ENCODE measurements around the gene CDCP2. TPM values are rescaled to one million over a fixed set of nuclear protein-coding genes. Genes with fewer than 3 reads are reported as not detected.

The CDCP2 gene
- not detected in 2 replicates for total RNA-seq

DNA sequence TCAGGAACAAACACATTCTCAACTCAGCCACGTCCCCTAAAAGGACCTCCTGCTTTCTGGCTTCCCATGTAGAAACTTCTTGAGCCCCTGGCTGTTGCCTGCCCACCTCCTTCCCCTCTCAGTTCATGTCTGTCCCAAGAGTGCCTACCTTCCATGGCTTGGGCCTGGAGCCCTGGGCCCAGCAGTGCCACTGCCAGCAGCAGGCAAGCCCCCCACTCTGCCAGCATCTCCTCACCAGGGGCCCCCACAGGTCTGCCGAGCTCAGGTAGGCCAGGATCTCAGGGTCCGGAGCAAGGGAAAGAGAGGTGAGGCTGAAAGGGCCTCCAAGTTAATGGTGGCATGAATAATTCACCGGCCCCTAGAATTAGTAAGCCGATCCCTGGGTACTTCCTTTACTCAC is at the start of gene CDCP2:
TSS of gene CDCP2 (minus strand) at position 305 of the 400 bp plus-strand sequence. CDS start at position 227, 78 bp downstream.
- no peak within 1 kb of the TSS for H3K4me3 ChIP-seq (ENCODE audit: low read depth, low read length)
- TF ChIP-seq, protein P1, sequence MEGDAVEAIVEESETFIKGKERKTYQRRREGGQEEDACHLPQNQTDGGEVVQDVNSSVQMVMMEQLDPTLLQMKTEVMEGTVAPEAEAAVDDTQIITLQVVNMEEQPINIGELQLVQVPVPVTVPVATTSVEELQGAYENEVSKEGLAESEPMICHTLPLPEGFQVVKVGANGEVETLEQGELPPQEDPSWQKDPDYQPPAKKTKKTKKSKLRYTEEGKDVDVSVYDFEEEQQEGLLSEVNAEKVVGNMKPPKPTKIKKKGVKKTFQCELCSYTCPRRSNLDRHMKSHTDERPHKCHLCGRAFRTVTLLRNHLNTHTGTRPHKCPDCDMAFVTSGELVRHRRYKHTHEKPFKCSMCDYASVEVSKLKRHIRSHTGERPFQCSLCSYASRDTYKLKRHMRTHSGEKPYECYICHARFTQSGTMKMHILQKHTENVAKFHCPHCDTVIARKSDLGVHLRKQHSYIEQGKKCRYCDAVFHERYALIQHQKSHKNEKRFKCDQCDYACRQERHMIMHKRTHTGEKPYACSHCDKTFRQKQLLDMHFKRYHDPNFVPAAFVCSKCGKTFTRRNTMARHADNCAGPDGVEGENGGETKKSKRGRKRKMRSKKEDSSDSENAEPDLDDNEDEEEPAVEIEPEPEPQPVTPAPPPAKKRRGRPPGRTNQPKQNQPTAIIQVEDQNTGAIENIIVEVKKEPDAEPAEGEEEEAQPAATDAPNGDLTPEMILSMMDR (IDR thresholded peaks at IDR 0.05; ENCODE audit: insufficient read depth, low read depth, low read length) = no peak
- DNase-seq (ENCODE audit: low read depth) = no peak

- DNase-seq (ENCODE audit: low read depth) = peak; percentile 12
- peak overlapping the region; percentile 87 for H3K4me3 ChIP-seq (ENCODE audit: low read depth, low read length)
- TF ChIP-seq, protein P1 (IDR thresholded peaks at IDR 0.05; ENCODE audit: insufficient read depth, low read depth, low read length) = no peak
These were observed 47.8 kb upstream of the CDCP2 start for GRCh38 chr1:54200519-54200997.

DNA sequence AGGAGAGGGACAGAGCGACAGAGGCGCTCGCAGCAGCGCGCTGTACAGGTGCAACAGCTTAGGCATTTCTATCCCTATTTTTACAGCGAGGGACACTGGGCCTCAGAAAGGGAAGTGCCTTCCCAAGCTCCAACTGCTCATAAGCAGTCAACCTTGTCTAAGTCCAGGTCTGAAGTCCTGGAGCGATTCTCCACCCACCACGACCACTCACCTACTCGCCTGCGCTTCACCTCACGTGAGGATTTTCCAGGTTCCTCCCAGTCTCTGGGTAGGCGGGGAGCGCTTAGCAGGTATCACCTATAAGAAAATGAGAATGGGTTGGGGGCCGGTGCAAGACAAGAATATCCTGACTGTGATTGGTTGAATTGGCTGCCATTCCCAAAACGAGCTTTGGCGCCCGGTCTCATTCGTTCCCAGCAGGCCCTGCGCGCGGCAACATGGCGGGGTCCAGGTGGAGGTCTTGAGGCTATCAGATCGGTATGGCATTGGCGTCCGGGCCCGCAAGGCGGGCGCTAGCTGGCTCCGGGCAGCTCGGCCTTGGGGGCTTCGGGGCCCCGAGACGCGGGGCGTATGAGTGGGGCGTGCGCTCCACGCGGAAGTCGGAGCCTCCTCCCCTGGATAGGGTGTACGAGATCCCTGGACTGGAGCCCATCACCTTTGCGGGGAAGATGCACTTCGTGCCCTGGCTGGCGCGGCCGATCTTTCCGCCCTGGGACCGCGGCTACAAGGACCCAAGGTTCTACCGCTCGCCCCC is 47.1 kb upstream of the CDCP2 start, which contains the start of the genes CYB5RL and MRPL37:
TSS of gene CYB5RL (minus strand) at position 266 of the 754 bp plus-strand sequence. CDS start 4,414 bp downstream, outside the sequence.
TSS of gene MRPL37 (plus strand) at position 403 of the 754 bp plus-strand sequence. CDS start at position 480, 77 bp downstream.
- peak within 1 kb of the TSS; percentile 87 for H3K4me3 ChIP-seq (ENCODE audit: low read depth, low read length)
- peak; percentile 96 for DNase-seq (ENCODE audit: low read depth)
- TF ChIP-seq, protein P1 (IDR thresholded peaks at IDR 0.05; ENCODE audit: insufficient read depth, low read depth, low read length) = no peak

- DNase-seq (ENCODE audit: low read depth) = peak; percentile 45
- peak overlapping the region; percentile 87 for H3K4me3 ChIP-seq (ENCODE audit: low read depth, low read length)
- TF ChIP-seq, protein P1 (IDR thresholded peaks at IDR 0.05; ENCODE audit: insufficient read depth, low read depth, low read length) = no peak
These were observed 46.5 kb upstream of the CDCP2 start for GRCh38 chr1:54199151-54199764.

GRCh38 chr1:54193453-54193852 is 40.7 kb upstream of the CDCP2 start:
- no peak for DNase-seq (ENCODE audit: low read depth)
- H3K4me3 ChIP-seq (ENCODE audit: low read depth, low read length) = no peak overlapping the region
- TF ChIP-seq, protein P1 (IDR thresholded peaks at IDR 0.05; ENCODE audit: insufficient read depth, low read depth, low read length) = no peak

- TF ChIP-seq, protein P1 (IDR thresholded peaks at IDR 0.05; ENCODE audit: insufficient read depth, low read depth, low read length) = no peak
- H3K4me3 ChIP-seq (ENCODE audit: low read depth, low read length) = no peak overlapping the region
- no peak for DNase-seq (ENCODE audit: low read depth)
These were observed 38.7 kb upstream of the CDCP2 start for GRCh38 chr1:54191525-54191924.
